ENCODE measurements around the gene ERH. TPM values are rescaled to one million over a fixed set of nuclear protein-coding genes. Genes with fewer than 3 reads are reported as not detected.
A peak's percentile ranks its signal among the peaks of the same experiment; 100 is the strongest.
"Not testable (repeated sequence)": the region's sequence is repeated elsewhere in the genome, so short reads cannot be mapped to it uniquely, and the experiment has no call there.

Gene ERH
- 100 to 1,000 TPM; 198 to 374 TPM for total RNA-seq

GRCh38 chr14:69398053-69398817, at the start of gene ERH, which contains the start of gene SLC39A9:
TSS of gene ERH (minus strand) at chr14:69398299. CDS start at chr14:69398233, 66 bp downstream.
TSS of gene SLC39A9 (plus strand) at chr14:69398692. CDS start at chr14:69399370, 678 bp downstream.
- peak; percentile 91 for ATAC-seq (replicated peaks)
- peak within 1 kb of the TSS; percentile 97 for H3K27ac Mint-ChIP-seq
- no peaks in the 10 kb centered on the region for H3K27me3 Mint-ChIP-seq
- H3K4me1 Mint-ChIP-seq: peaks cover 26% of the 10 kb centered on the region
- peak within 1 kb of the TSS; percentile 89 for H3K4me3 Mint-ChIP-seq
- H3K9me3 Mint-ChIP-seq: no peaks in the 10 kb centered on the region
- peaks cover 73% of the 10 kb centered on the region for H3K36me3 Mint-ChIP-seq (ENCODE audit: low read depth)

DNA sequence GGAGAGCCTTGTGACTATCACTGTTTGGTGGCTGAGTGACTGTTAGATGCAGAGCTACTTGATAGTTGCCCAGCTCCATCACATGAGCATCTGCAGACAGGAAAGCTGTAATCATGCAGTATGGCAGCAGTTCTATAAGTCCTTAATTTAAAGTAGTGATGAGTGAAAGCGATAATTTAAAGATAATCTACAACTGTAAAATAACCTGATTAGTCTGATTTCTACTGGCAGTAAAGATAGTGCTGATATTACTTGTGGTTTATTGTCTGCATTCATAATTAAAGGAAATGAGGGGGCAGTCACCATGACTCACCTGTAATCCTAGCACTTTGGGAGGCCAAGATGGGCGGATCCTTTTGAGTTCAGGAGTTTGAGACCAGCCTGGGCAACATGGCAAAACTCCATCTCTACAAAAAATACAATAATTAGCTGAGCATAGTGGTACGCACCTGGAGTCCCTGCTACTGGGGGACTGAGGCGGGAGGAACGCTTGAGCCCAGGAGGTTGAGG, 45.3 kb upstream of the ERH start:
- peaks cover 4% of the 10 kb centered on the region for H3K4me1 Mint-ChIP-seq
- ATAC-seq (replicated peaks): no peak
- no peaks in the 10 kb centered on the region for H3K27me3 Mint-ChIP-seq
- no peak overlapping the region for H3K27ac Mint-ChIP-seq
- no peaks in the 10 kb centered on the region for H3K9me3 Mint-ChIP-seq
- no peak overlapping the region for H3K4me3 Mint-ChIP-seq
- H3K36me3 Mint-ChIP-seq (ENCODE audit: low read depth): peaks cover 71% of the 10 kb centered on the region

DNA sequence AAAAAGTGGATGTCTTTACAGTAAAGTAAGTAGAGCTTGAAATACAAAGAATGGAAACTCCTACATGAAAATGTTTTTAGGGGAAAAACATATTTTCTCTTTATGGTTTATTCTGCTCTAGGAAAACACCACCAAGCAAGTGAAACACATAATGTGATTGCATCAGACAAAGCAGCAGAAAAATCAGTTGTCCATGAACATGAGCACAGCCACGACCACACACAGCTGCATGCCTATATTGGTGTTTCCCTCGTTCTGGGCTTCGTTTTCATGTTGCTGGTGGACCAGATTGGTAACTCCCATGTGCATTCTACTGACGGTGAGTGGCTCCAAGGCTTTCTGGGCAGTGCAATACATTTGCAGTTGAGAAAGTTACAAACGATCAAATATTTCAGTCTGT, 43.8 kb upstream of the ERH start:
- no peak overlapping the region for H3K27ac Mint-ChIP-seq

GRCh38 chr14:69439521-69440270, 41.6 kb upstream of the ERH start:
- peaks cover 45% of the 10 kb centered on the region for H3K36me3 Mint-ChIP-seq (ENCODE audit: low read depth)
- H3K9me3 Mint-ChIP-seq: no peaks in the 10 kb centered on the region
- H3K27me3 Mint-ChIP-seq: no peaks in the 10 kb centered on the region
- H3K4me3 Mint-ChIP-seq: no peak overlapping the region
- no peak overlapping the region for H3K27ac Mint-ChIP-seq
- no peak for ATAC-seq (replicated peaks)
- peaks cover 9% of the 10 kb centered on the region for H3K4me1 Mint-ChIP-seq

More for the DNA sequence above, 43.8 kb upstream of the ERH start:
- Mint-ChIP-seq H3K4me1 (peaks cover 4% of the 10 kb centered on the region), H3K36me3 (ENCODE audit: low read depth) (peaks cover 63% of the 10 kb centered on the region), H3K27me3 (no peaks in the 10 kb centered on the region), H3K4me3 (no peak overlapping the region), H3K9me3 (no peaks in the 10 kb centered on the region)
- no peak for ATAC-seq (replicated peaks)

GRCh38 chr14:69432364-69432763, 34.3 kb upstream of the ERH start:
- no peaks in the 10 kb centered on the region for H3K9me3 Mint-ChIP-seq
- peaks cover 17% of the 10 kb centered on the region for H3K4me1 Mint-ChIP-seq
- no peak for ATAC-seq (replicated peaks)
- H3K36me3 Mint-ChIP-seq (ENCODE audit: low read depth): peaks cover 50% of the 10 kb centered on the region
- H3K27ac Mint-ChIP-seq: no peak overlapping the region
- no peaks in the 10 kb centered on the region for H3K27me3 Mint-ChIP-seq
- no peak overlapping the region for H3K4me3 Mint-ChIP-seq

- H3K36me3 Mint-ChIP-seq (ENCODE audit: low read depth): peaks cover 69% of the 10 kb centered on the region
- H3K27ac Mint-ChIP-seq: no peak overlapping the region
These were observed 32.3 kb upstream of the ERH start for GRCh38 chr14:69430306-69430939.

DNA sequence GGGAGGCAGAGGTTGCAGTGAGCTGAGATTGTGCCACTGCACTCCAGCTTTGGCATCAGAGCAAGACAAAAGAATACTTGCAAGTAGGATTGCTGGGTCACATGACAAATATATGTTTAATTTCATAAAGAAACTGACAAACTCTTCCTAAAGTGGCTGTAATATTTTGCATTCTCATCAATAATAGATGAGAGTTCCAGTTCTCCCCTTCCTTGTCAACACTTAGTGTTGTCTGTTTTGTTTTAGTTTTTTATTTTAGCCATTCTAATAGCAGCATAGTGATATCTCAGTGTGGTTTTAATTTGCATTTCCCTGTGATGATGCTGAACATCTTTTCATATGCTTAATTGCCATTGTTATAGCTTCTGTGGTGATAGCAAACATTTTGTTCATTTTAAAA, 31.5 kb upstream of the ERH start:
- no peaks in the 10 kb centered on the region for H3K27me3 Mint-ChIP-seq

More at GRCh38 chr14:69430306-69430939, 32.3 kb upstream of the ERH start:
- Mint-ChIP-seq H3K9me3 (no peaks in the 10 kb centered on the region), H3K4me3 (no peak overlapping the region), H3K4me1 (peaks cover 17% of the 10 kb centered on the region), H3K27me3 (no peaks in the 10 kb centered on the region)
- ATAC-seq (replicated peaks): no peak

DNA sequence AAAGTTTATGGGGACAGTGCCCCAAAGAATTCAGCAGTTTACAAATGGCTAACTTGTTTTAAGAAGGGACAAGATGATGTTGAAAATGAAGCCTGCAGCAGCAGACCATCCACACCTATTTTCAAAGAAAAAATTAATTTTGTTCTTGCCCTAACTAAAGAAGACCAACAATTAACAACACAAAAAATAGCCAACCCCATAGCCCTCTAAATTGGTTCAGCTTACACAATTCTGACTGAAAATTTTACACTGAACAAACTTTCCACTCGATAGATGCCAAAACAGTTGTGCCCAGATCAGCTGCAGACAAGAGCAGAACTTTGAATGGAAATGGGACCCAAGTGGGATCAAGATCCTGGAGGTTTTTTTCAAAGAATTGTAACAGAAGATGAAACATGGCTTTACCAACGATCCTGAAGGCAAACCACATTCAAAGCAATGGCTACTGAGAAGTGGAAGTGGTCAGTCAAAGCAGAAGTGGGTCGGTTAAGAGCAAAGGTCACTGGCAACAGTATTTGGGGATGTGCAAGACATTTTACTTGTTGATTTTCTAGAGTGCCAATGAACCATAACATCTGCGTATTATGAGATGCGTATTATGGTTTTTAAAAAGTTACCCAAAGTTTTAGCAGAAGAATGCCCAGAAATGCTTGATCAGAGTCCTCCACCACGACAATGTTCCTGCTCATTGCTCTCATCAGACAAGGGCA, 30.3 kb upstream of the ERH start:
- Mint-ChIP-seq H3K27ac (no peak overlapping the region), H3K4me1 (peaks cover 11% of the 10 kb centered on the region), H3K4me3 (no peak overlapping the region), H3K36me3 (ENCODE audit: low read depth) (peaks cover 84% of the 10 kb centered on the region), H3K9me3 (no peaks in the 10 kb centered on the region), H3K27me3 (no peaks in the 10 kb centered on the region)
- no peak for ATAC-seq (replicated peaks)

More for the DNA sequence above, 31.5 kb upstream of the ERH start:
- no peaks in the 10 kb centered on the region for H3K9me3 Mint-ChIP-seq
- peak overlapping the region; percentile 32 for H3K27ac Mint-ChIP-seq
- peaks cover 73% of the 10 kb centered on the region for H3K36me3 Mint-ChIP-seq (ENCODE audit: low read depth)
- H3K4me3 Mint-ChIP-seq: no peak overlapping the region
- no peak for ATAC-seq (replicated peaks)
- H3K4me1 Mint-ChIP-seq: peaks cover 12% of the 10 kb centered on the region

DNA sequence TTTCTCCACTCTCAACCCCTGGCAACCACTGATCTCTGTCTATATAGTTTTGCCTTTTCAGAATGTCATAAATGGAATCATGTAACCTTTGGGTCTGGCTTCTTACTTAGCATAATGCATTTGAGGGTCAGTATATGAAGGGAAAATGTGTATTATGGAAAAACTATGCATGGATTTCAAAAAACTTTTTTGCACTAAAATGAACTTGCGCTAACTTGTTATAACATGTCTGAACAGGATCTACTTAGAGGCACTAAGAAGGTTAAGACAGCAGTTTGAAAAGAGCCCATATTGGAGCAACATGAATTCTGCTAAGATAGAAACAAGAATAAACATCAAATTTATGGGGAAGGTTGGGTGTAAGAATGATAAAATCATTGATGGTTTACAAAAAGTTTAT, 29.5 kb upstream of the ERH start:
- ATAC-seq (replicated peaks): no peak
- no peaks in the 10 kb centered on the region for H3K9me3 Mint-ChIP-seq
- no peak overlapping the region for H3K4me3 Mint-ChIP-seq
- H3K4me1 Mint-ChIP-seq: peaks cover 11% of the 10 kb centered on the region
- peaks cover 88% of the 10 kb centered on the region for H3K36me3 Mint-ChIP-seq (ENCODE audit: low read depth)
- no peak overlapping the region for H3K27ac Mint-ChIP-seq
- no peaks in the 10 kb centered on the region for H3K27me3 Mint-ChIP-seq

DNA sequence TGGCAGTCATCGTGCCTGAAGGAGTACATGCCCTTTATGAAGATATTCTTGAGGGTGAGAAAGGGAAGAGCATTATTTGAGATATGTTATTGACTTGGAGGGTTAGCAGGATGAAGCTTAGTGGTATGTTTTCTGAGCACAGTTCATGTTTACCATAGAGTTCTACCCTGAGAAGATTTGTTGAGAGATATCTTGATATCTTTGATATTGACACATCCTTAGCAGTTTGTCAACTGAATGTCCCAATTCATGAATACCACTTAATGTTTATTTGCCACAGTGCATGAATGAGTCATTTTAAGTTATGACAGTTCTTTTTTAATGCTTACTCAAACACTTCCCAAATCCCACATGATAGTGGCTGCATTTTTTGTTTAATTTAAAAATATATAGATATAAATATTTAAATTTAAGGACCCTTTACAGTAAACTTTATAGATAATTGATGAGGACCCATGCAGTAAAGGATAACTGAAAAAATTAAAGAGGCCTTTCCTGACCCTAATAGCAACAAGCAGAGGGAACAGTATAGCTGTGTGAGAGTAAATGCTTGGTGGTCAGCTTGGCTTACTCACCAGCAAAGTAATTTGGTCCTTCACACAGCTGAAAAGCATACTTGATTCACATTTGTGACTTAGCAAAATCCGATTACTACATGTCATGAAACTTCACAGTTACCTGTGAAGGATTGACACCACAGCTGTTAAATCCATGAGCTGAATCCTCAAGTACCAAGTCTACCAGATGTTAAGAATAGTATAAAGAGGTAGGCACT, 26.2 kb upstream of the ERH start:
- H3K27ac Mint-ChIP-seq: no peak overlapping the region
- no peaks in the 10 kb centered on the region for H3K27me3 Mint-ChIP-seq

GRCh38 chr14:69423279-69423678, 25.2 kb upstream of the ERH start:
- H3K27me3 Mint-ChIP-seq: no peaks in the 10 kb centered on the region

More for the DNA sequence above, 26.2 kb upstream of the ERH start:
- ATAC-seq (replicated peaks): no peak
- H3K36me3 Mint-ChIP-seq (ENCODE audit: low read depth): peaks cover 62% of the 10 kb centered on the region
- H3K9me3 Mint-ChIP-seq: no peaks in the 10 kb centered on the region
- peaks cover under 1% of the 10 kb centered on the region for H3K4me1 Mint-ChIP-seq
- H3K4me3 Mint-ChIP-seq: no peak overlapping the region

DNA sequence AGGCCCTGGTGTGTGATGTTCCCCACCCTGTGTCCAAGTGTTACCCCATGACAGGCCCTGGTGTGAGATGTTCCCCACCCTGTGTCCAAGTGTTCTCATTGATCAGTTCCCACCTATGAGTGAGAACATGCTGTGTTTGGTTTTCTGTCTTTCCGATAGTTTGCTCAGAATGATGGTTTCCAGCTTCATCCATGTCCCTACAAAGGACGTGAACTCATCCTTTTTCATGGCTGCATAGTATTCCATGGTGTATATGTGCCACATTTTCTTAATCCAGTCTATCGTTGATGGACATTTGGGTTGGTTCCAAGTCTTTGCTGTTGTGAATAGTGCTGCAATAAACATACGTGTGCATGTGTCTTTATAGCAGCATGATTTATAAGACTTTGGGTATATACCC, 18.0 kb upstream of the ERH start:
- not testable (repeated sequence) for ATAC-seq (replicated peaks); H3K27ac Mint-ChIP-seq; H3K27me3 Mint-ChIP-seq; H3K4me3 Mint-ChIP-seq; H3K9me3 Mint-ChIP-seq; H3K36me3 Mint-ChIP-seq (ENCODE audit: low read depth)
- peaks cover 23% of the 10 kb centered on the region for H3K4me1 Mint-ChIP-seq

More at GRCh38 chr14:69423279-69423678, 25.2 kb upstream of the ERH start:
- Mint-ChIP-seq H3K9me3 (no peaks in the 10 kb centered on the region), H3K4me1 (peaks cover 11% of the 10 kb centered on the region), H3K27ac (no peak overlapping the region), H3K4me3 (no peak overlapping the region), H3K36me3 (ENCODE audit: low read depth) (peaks cover 52% of the 10 kb centered on the region)
- no peak for ATAC-seq (replicated peaks)

DNA sequence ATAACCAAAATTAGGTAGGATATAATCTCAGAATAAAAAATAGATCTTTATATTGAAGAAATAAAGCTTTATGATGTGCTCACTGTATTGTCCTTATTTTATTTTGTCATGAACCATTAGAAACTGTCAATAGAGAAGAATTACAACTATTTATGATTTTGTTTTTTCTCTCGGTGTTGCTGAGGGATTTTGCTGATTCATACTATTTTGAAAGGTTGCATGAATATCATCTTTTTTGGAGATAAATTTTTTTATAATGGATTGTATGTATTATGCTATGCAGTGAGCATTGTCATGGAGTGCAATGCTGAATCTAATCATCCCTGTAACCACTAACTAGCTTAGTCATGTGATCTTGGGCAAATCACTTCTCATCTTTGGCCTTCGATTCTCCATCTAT, 15.4 kb upstream of the ERH start:
- Mint-ChIP-seq H3K27ac (no peak overlapping the region), H3K27me3 (no peaks in the 10 kb centered on the region), H3K36me3 (ENCODE audit: low read depth) (peaks cover 8% of the 10 kb centered on the region), H3K4me1 (peaks cover 17% of the 10 kb centered on the region), H3K9me3 (no peaks in the 10 kb centered on the region), H3K4me3 (no peak overlapping the region)
- ATAC-seq (replicated peaks): no peak
